ENCODE results near the gene ST8SIA4.

GRCh38 chr5:100772006-100772405 is 131.1 kb downstream of the ST8SIA4 start:
- TF ChIP-seq CTCF (IDR thresholded peaks at IDR 0.05; ENCODE audit: low read length) (no peak), EZH2 (optimal IDR thresholded peaks at IDR 0.05; ENCODE audit: low read depth, low read length) (no peak)
